Measurements from ENCODE around the gene C22orf42.

The C22orf42 gene

GRCh38 chr22:32132783-32133182, 26.3 kb downstream of the C22orf42 start:
- no peak for DNase-seq

- no peak for DNase-seq
Observed at GRCh38 chr22:32132126-32132525, 27.0 kb downstream of the C22orf42 start.

- DNase-seq = no peak
Observed at GRCh38 chr22:32130464-32130863, 28.6 kb downstream of the C22orf42 start.

- DNase-seq = no peak
Observed at GRCh38 chr22:32127904-32128303, 31.2 kb downstream of the C22orf42 start.

GRCh38 chr22:32123657-32124056, 35.4 kb downstream of the C22orf42 start:
- no peak for DNase-seq

- no peak for DNase-seq
Observed at GRCh38 chr22:32122899-32123298, 36.2 kb downstream of the C22orf42 start.

GRCh38 chr22:32120603-32121002, 38.5 kb downstream of the C22orf42 start:
- no peak for DNase-seq

GRCh38 chr22:32119568-32120235, 39.4 kb downstream of the C22orf42 start:
- DNase-seq = no peak

- DNase-seq = no peak
Observed at GRCh38 chr22:32112380-32112779, 46.7 kb downstream of the C22orf42 start.

- DNase-seq = no peak
Observed at GRCh38 chr22:32106930-32107329, 52.2 kb downstream of the C22orf42 start.

GRCh38 chr22:32103658-32104315, 55.3 kb downstream of the C22orf42 start:
- peak in 1 of 2 experiments; percentile 8 for DNase-seq

- DNase-seq = no peak
Observed at GRCh38 chr22:32100711-32101110, 58.4 kb downstream of the C22orf42 start.
